Upper lobe of left lung (tissue), 4 donors: ENCODE measurements around the gene HBQ1.

Experiments
- CTCF ChIP-seq, 6 experiments: fragments of 450-650 bp in 4 of 6; fragments of 200-600 bp in 2 of 6; sonication (generic) in 2 of 6; IDR thresholded peaks; one replicate each; pipeline ENCODE4 v1.5.1; 2016 to 2019; ENCODE audit warnings: antibody characterized with exemption in 6 of 6
- EP300 ChIP-seq, 4 donors: sonication (generic); formaldehyde crosslinking; IDR thresholded peaks; one replicate each; pipeline ENCODE4 v1.5.1; 2017; ENCODE audit warnings: antibody characterized with exemption in 4 of 4, control low read depth in 2 of 4
- POLR2A ChIP-seq, 4 donors: fragments of 450-650 bp; IDR thresholded peaks; one replicate each; pipeline ENCODE4 v1.5.1; 2016 to 2017; ENCODE audit warnings: antibody characterized with exemption in 4 of 4, mild to moderate bottlenecking in 2 of 4
- POLR2AphosphoS5 ChIP-seq, 2 donors: sonication (generic); formaldehyde crosslinking; IDR thresholded peaks; one replicate each; pipeline ENCODE4 v1.5.1; 2017; ENCODE audit warnings: antibody characterized with exemption in 2 of 2

GRCh38 chr16:177394-177822, 2.9 kb upstream of the HBQ1 start:
- TF ChIP-seq CTCF (IDR thresholded peaks at IDR 0.05) (no peak), POLR2A (IDR thresholded peaks at IDR 0.05) (no peak), EP300 (IDR thresholded peaks at IDR 0.05) (no peak), POLR2AphosphoS5 (IDR thresholded peaks at IDR 0.05) (no peak)
